Measurements from ENCODE around the gene UBE2G1. TPM values are rescaled to one million over a fixed set of nuclear protein-coding genes. Genes with fewer than 3 reads are reported as not detected.
A peak's percentile ranks its signal among the peaks of the same experiment; 100 is the strongest.

Gene UBE2G1
- total RNA-seq, 1 donor from 2014 or later = 66.6 TPM

DNA sequence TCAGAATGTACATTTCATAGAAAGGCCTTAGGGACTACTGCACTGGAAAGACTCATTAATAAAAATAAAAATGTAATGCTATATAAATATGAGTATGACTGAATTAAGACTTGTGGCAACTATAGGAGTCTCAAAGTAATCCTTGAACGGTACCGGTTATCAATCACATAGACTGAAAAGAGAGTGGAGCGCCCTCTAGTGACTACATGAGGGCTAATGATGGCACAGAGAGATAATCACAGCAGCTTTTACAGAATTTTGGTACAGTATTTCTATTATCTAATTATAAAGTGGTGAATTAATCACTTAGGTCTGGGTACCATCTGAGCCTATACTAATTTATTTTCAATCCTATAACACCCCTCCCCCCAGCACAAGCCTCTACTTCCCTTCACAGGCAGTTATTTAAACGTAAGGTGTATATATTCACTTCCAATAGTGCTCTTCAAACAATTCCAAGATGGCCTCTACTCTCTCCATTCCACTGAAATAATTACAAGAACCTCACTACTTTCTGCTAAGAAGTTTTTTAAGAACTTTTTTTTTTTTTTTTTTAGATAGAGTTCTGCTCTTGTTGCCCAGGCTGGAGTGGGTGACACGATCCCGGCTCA lies 62.0 kb downstream of the UBE2G1 start:
- H3K27me3 Mint-ChIP-seq = no peaks in the 10 kb centered on the region
- ChIA-PET CTCF (interaction anchor here (0.9 to 3.1 kb wide), 10 partner anchors 9 to 108 kb away, joined by 3 to 19 read pairs (median 3); no protein-coding TSS in a partner anchor), POLR2A (interaction anchor here (0.5 to 0.7 kb wide), 2 partner anchors 208 to 1592 kb away, joined by 5 to 6 read pairs; no protein-coding TSS in a partner anchor)
- ATAC-seq (ENCODE audit: low read depth) = peak; percentile 81
- peaks cover 60% of the 10 kb centered on the region for H3K36me3 Mint-ChIP-seq (ENCODE audit: low read depth)
- intact Hi-C loops (cut with micrococcal nuclease) = loop anchor here (1.0 to 5.0 kb wide), 4 partner anchors 38 to 109 kb away; partner anchors contain the start of gene UBE2G1
- no peak overlapping the region for H3K4me3 Mint-ChIP-seq
- no peaks in the 10 kb centered on the region for H3K9me3 Mint-ChIP-seq
- peaks cover 20% of the 10 kb centered on the region for H3K4me1 Mint-ChIP-seq
- DNase-seq = no peak
- H3K27ac Mint-ChIP-seq = no peak overlapping the region
- peak; percentile 53 for TF ChIP-seq CTCF (IDR thresholded peaks at IDR 0.05)

DNA sequence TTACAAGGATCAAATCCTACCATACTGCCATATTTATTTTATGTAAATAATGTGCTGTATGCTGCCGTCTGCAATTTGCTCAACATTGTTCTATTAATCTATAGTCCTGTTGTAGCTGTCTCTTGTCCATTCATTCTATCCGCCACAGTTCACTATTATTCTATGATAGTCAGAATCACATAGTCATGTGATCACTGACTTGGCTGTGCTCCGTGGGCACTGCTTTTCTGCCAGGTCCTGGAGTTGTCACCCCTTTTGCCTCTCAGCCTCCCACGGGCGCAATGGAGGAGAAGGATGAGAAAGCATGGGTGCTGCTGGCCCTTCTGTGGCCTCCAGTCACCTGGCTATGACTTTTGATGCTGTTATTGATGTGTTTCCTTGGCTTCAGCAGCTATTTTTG lies 65.4 kb downstream of the UBE2G1 start:
- no peak for TF ChIP-seq CTCF (IDR thresholded peaks at IDR 0.05)
- H3K36me3 Mint-ChIP-seq (ENCODE audit: low read depth) = peaks cover 62% of the 10 kb centered on the region
- H3K4me3 Mint-ChIP-seq = no peak overlapping the region
- intact Hi-C loops (cut with micrococcal nuclease) = loop anchor here (5.0 kb wide), 1 partner anchor 41 kb away; no protein-coding TSS in a partner anchor
- H3K4me1 Mint-ChIP-seq = peaks cover 17% of the 10 kb centered on the region
- H3K27ac Mint-ChIP-seq = no peak overlapping the region
- ChIA-PET CTCF (no interaction called here), POLR2A (no interaction called here)
- ATAC-seq (ENCODE audit: low read depth) (no peak), DNase-seq (no peak)
- no peaks in the 10 kb centered on the region for H3K9me3 Mint-ChIP-seq
- H3K27me3 Mint-ChIP-seq = no peaks in the 10 kb centered on the region

DNA sequence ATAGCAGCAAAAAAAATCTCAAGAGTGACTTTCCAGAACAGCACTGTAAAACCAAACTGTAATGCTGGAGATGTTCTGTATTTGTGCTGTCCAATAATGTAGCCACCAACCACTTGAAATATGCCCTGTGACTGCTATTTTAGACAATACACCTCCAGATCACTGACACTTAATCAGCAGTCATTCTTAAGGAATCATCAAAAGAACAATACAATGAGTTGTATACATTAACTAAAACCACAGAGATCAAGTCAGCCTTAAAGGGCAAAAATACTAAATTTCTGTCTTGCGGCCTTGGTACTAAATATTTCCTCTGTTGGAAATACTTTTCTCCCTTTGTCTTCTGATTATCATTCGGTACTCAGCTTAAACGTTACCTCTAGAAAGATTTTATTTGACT lies 69.1 kb downstream of the UBE2G1 start:
- no peaks in the 10 kb centered on the region for H3K9me3 Mint-ChIP-seq
- ATAC-seq (ENCODE audit: low read depth) (no peak), DNase-seq (no peak)
- ChIA-PET POLR2A (no interaction called here), CTCF (interaction anchor here (0.7 to 0.9 kb wide), 2 partner anchors 82 to 1990 kb away, joined by 3 to 4 read pairs; no protein-coding TSS in a partner anchor)
- TF ChIP-seq CTCF (IDR thresholded peaks at IDR 0.05) = no peak
- intact Hi-C loops (cut with micrococcal nuclease) = no loop called here
- H3K36me3 Mint-ChIP-seq (ENCODE audit: low read depth) = peaks cover 64% of the 10 kb centered on the region
- H3K27ac Mint-ChIP-seq = no peak overlapping the region
- H3K4me1 Mint-ChIP-seq = peaks cover 33% of the 10 kb centered on the region
- no peak overlapping the region for H3K4me3 Mint-ChIP-seq
- H3K27me3 Mint-ChIP-seq = no peaks in the 10 kb centered on the region

DNA sequence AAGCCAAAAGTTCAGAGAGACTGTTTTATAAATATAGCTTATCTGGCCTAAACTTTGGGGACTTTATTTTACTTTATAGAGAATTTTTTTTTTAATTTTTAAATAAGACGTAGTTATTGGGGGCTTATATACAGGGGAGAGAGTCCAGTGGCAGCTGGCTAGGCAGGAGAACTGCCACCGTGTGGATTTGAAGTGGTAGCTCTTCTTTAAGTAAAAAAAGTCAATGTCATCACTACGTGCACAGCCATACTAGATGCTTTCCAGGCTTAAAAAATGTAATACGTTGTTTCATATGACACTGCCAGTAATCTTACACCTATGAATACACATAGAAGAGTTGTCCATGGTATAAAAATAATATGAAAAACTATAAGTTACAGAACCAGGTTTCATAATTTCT lies 70.8 kb downstream of the UBE2G1 start:
- CTCF ChIA-PET = interaction anchor here (1.0 kb wide), 1 partner anchor 10 kb away, joined by 4 read pairs; no protein-coding TSS in a partner anchor
- intact Hi-C loops (cut with micrococcal nuclease) = no loop called here
- POLR2A ChIA-PET = no interaction called here

More for the DNA sequence above, 70.8 kb downstream of the UBE2G1 start:
- no peak overlapping the region for H3K27ac Mint-ChIP-seq
- no peaks in the 10 kb centered on the region for H3K9me3 Mint-ChIP-seq
- peaks cover 33% of the 10 kb centered on the region for H3K4me1 Mint-ChIP-seq
- ATAC-seq (ENCODE audit: low read depth) (no peak), DNase-seq (no peak)
- H3K4me3 Mint-ChIP-seq = no peak overlapping the region
- TF ChIP-seq CTCF (IDR thresholded peaks at IDR 0.05) = no peak
- no peaks in the 10 kb centered on the region for H3K27me3 Mint-ChIP-seq
- peaks cover 55% of the 10 kb centered on the region for H3K36me3 Mint-ChIP-seq (ENCODE audit: low read depth)

Data from activated B cell treated with CpG ODN at 0.5 μM for 24 hours (primary cell).